Gastrocnemius medialis (tissue), 4 donors: ENCODE data around the gene ACKR2.

Experiments
- CTCF ChIP-seq, 5 experiments: fragments of 450-650 bp in 3 of 5; fragments of 200-600 bp in 2 of 5; sonication (generic) in 2 of 5; IDR thresholded peaks in 4 of 5; conservative IDR thresholded peaks in 1 of 5; 1 replicate in 4 of 5; 2 replicates in 1 of 5; pipeline ENCODE4 v1.5.1; 2016 to 2019; ENCODE audit warnings: antibody characterized with exemption in 5 of 5, mild to moderate bottlenecking in 3 of 5, moderate library complexity in 3 of 5
- POLR2A ChIP-seq, 2 donors: fragments of 450-650 bp; IDR thresholded peaks; one replicate each; pipeline ENCODE4 v1.6.1; 2017; ENCODE audit warnings: antibody characterized with exemption in 2 of 2, mild to moderate bottlenecking in 2 of 2, moderate library complexity in 2 of 2

- TF ChIP-seq POLR2A (IDR thresholded peaks at IDR 0.05): no peak
- no peak for TF ChIP-seq CTCF (IDR thresholded peaks at IDR 0.05 in 4 of 5, conservative IDR thresholded peaks at IDR 0.05 in 1 of 5)
Measured at GRCh38 chr3:42844412-42844713, 35.1 kb downstream of the ACKR2 start.
